ENCODE data around the gene GALNT10.

DNA sequence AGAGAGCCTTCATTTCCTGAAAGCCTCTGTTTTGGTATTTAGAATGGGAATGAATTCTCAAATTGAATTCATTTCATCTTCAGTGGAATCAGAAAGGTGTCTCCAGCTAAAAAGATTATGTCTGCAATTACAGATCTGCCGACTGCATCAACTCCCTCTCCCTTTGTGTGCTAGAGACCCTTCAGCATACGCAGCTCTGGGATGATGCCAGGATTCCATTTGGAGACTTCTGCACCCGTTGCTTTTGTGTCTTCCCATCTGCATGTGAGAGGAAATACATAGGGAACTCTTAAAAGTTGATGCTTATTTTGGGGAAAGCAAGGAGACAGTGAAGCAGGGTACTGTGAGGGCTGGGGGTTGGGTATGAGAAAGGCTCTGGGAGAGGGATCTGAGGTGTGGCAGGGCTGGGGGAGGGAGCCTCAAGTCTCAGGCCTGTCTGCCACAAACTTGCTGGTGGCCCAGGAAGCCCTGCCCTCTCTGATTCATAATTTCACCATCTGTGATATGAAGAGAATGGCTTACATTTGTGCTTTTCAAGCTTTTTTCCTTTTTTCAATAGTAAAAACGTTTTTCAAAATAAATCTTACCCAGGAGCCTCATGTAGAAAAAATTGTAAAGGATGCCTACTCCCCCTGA is 165.6 kb downstream of the GALNT10 start:
- TF ChIP-seq GATA3 (IDR thresholded peaks at IDR 0.05; ENCODE audit: low read depth, low read length): no peak
- TF ChIP-seq GATA2 (IDR thresholded peaks at IDR 0.05; ENCODE audit: low read depth, low read length): no peak
